ENCODE measurements around the gene ZNF783.

Gene ZNF783

GRCh38 chr7:149282331-149282655, 20.3 kb downstream of the ZNF783 start:
- Histone ChIP-seq H3K9ac (ENCODE audit: low read length) (no peak overlapping the region), H3K4me2 (ENCODE audit: low read depth, low read length, poor library complexity, severe bottlenecking) (no peak overlapping the region), H3K27ac (ENCODE audit: low read depth, low read length) (no peak overlapping the region), H4K20me1 (ENCODE audit: low read depth, low read length) (no peaks in the 10 kb centered on the region), H2AFZ (ENCODE audit: low read depth, low read length, severe bottlenecking) (no peak overlapping the region), H3K79me2 (ENCODE audit: insufficient read depth, low read length) (no peaks in the 10 kb centered on the region), H3K27me3 (ENCODE audit: low read length) (no peaks in the 10 kb centered on the region), H3K9me2 (replicated peaks; ENCODE audit: insufficient read depth, low read length) (no peaks in the 10 kb centered on the region), H3F3A (ENCODE audit: insufficient read depth) (no peaks in the 10 kb centered on the region), H3K36me3 (ENCODE audit: low read length) (no peaks in the 10 kb centered on the region), H3K4me3 (ENCODE audit: insufficient read depth, low read length, poor library complexity, severe bottlenecking) (no peak overlapping the region), H3K9me3 (ENCODE audit: insufficient read depth, low read length) (no peaks in the 10 kb centered on the region)
- TF ChIP-seq, protein P1, sequence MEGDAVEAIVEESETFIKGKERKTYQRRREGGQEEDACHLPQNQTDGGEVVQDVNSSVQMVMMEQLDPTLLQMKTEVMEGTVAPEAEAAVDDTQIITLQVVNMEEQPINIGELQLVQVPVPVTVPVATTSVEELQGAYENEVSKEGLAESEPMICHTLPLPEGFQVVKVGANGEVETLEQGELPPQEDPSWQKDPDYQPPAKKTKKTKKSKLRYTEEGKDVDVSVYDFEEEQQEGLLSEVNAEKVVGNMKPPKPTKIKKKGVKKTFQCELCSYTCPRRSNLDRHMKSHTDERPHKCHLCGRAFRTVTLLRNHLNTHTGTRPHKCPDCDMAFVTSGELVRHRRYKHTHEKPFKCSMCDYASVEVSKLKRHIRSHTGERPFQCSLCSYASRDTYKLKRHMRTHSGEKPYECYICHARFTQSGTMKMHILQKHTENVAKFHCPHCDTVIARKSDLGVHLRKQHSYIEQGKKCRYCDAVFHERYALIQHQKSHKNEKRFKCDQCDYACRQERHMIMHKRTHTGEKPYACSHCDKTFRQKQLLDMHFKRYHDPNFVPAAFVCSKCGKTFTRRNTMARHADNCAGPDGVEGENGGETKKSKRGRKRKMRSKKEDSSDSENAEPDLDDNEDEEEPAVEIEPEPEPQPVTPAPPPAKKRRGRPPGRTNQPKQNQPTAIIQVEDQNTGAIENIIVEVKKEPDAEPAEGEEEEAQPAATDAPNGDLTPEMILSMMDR (IDR thresholded peaks at IDR 0.05; ENCODE audit: insufficient read depth, low read length, poor library complexity, severe bottlenecking), result no peak
- TF ChIP-seq EZH2phosphoT487 (conservative IDR thresholded peaks at IDR 0.05; ENCODE audit: low read length), result no peak

DNA sequence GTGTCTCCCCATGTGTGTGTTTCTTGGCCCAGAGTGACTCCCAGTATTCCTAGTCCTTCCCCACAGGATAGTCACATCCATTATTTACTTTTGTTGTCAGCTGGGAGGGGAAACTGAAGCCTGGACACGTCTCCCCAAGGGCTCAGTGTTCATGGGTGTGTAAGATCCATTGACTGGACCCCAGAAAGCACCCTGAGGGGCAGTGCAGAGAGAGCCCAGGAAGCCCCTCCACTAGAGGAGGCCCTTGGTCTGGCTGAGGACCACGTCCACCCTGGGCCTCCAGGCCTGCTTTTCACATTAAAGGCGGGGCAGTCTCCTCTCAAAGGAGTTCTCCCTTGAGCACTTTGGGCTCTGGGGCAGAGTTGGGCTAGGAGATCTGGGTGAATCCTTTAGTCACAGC, 21.3 kb downstream of the ZNF783 start:
- Histone ChIP-seq H3K27me3 (ENCODE audit: low read length) (no peaks in the 10 kb centered on the region), H3K4me2 (ENCODE audit: low read depth, low read length, poor library complexity, severe bottlenecking) (no peak overlapping the region), H2AFZ (ENCODE audit: low read depth, low read length, severe bottlenecking) (no peak overlapping the region), H4K20me1 (ENCODE audit: low read depth, low read length) (no peaks in the 10 kb centered on the region), H3K9ac (ENCODE audit: low read length) (no peak overlapping the region), H3K9me3 (ENCODE audit: insufficient read depth, low read length) (no peaks in the 10 kb centered on the region), H3K36me3 (ENCODE audit: low read length) (no peaks in the 10 kb centered on the region), H3K79me2 (ENCODE audit: insufficient read depth, low read length) (no peaks in the 10 kb centered on the region), H3K4me3 (ENCODE audit: insufficient read depth, low read length, poor library complexity, severe bottlenecking) (no peak overlapping the region), H3K9me2 (replicated peaks; ENCODE audit: insufficient read depth, low read length) (no peaks in the 10 kb centered on the region), H3F3A (ENCODE audit: insufficient read depth) (no peaks in the 10 kb centered on the region), H3K27ac (ENCODE audit: low read depth, low read length) (no peak overlapping the region)
- TF ChIP-seq, protein P1 (IDR thresholded peaks at IDR 0.05; ENCODE audit: insufficient read depth, low read length, poor library complexity, severe bottlenecking), result no peak
- TF ChIP-seq EZH2phosphoT487 (conservative IDR thresholded peaks at IDR 0.05; ENCODE audit: low read length), result no peak

GRCh38 chr7:149284343-149284742, 22.3 kb downstream of the ZNF783 start:
- Histone ChIP-seq H3F3A (ENCODE audit: insufficient read depth) (no peaks in the 10 kb centered on the region), H2AFZ (ENCODE audit: low read depth, low read length, severe bottlenecking) (no peak overlapping the region), H3K9me3 (ENCODE audit: insufficient read depth, low read length) (no peaks in the 10 kb centered on the region), H4K20me1 (ENCODE audit: low read depth, low read length) (no peaks in the 10 kb centered on the region), H3K9ac (ENCODE audit: low read length) (no peak overlapping the region), H3K27me3 (ENCODE audit: low read length) (no peaks in the 10 kb centered on the region), H3K9me2 (replicated peaks; ENCODE audit: insufficient read depth, low read length) (no peaks in the 10 kb centered on the region), H3K27ac (ENCODE audit: low read depth, low read length) (peak overlapping the region; percentile 41; the same call in 1 of the 2 replicates), H3K4me3 (ENCODE audit: insufficient read depth, low read length, poor library complexity, severe bottlenecking) (no peak overlapping the region), H3K79me2 (ENCODE audit: insufficient read depth, low read length) (no peaks in the 10 kb centered on the region), H3K36me3 (ENCODE audit: low read length) (no peaks in the 10 kb centered on the region), H3K4me2 (ENCODE audit: low read depth, low read length, poor library complexity, severe bottlenecking) (peak overlapping the region; percentile 27)
- TF ChIP-seq EZH2phosphoT487 (conservative IDR thresholded peaks at IDR 0.05; ENCODE audit: low read length), result no peak
- TF ChIP-seq, protein P1 (IDR thresholded peaks at IDR 0.05; ENCODE audit: insufficient read depth, low read length, poor library complexity, severe bottlenecking), result no peak

Data from SU-DHL-6 (cell line).